Keratinocyte (primary cell): ENCODE data around the gene DNAAF2. TPM values are rescaled to one million over a fixed set of nuclear protein-coding genes. Genes with fewer than 3 reads are reported as not detected.
A peak's percentile ranks its signal among the peaks of the same experiment; 100 is the strongest.
"Not testable (repeated sequence)": the region's sequence is repeated elsewhere in the genome, so short reads cannot be mapped to it uniquely, and the experiment has no call there.

ENCODE experiments used
- DNase-seq: peaks from one replicate; pipeline ENCODE4 v3.0.0-alpha.2; 2011; ENCODE audit warnings: low read depth, missing footprints, low spot score
- FAIRE-seq: peaks from 2 replicates; lab custom pipeline; 2011; peaks lifted over from hg19 to GRCh38; lab: Jason Lieb, UNC
- H2AFZ ChIP-seq: 2 replicates; pipeline ENCODE4 v1.6.0; 2012; ENCODE audit warnings: low read length, control low read depth, inconsistent platforms; ENCODE audit not compliant: control insufficient read depth
- H3K27ac ChIP-seq: 2 replicates; pipeline ENCODE4 v1.5.1; 2011; ENCODE audit warnings: low read length; ENCODE audit not compliant: control insufficient read depth, insufficient read depth
- H3K27me3 ChIP-seq: 3 replicates; pipeline ENCODE4 v1.6.0; 2011; ENCODE audit warnings: low read length; ENCODE audit not compliant: control insufficient read depth, insufficient read depth; ENCODE audit errors: extremely low read depth
- H3K36me3 ChIP-seq, 2 experiments: 2 replicates in 1 of 2; 3 replicates in 1 of 2; pipeline ENCODE4 v1.5.1; 2011; ENCODE audit warnings: low read length in 2 of 2, mild to moderate bottlenecking in 1 of 2; ENCODE audit not compliant: control insufficient read depth in 2 of 2, insufficient read depth in 2 of 2; ENCODE audit errors: extremely low read depth in 1 of 2
- H3K4me1 ChIP-seq: 3 replicates; pipeline ENCODE4 v1.5.1; 2011; ENCODE audit warnings: low read length; ENCODE audit not compliant: control insufficient read depth, insufficient read depth; ENCODE audit errors: extremely low read depth
- H3K4me2 ChIP-seq: 3 replicates; pipeline ENCODE4 v1.6.0; 2011; ENCODE audit warnings: low read depth, low read length; ENCODE audit not compliant: control insufficient read depth, insufficient read depth; ENCODE audit errors: extremely low read depth
- H3K4me3 ChIP-seq, 3 experiments: fragments of 200-600 bp in 1 of 3; sonication (generic) in 1 of 3; 2 replicates in 2 of 3; 3 replicates in 1 of 3; pipeline ENCODE4 v1.5.1; 2011 to 2016; ENCODE audit warnings: low read length in 3 of 3, mild to moderate bottlenecking in 3 of 3, control low read depth in 2 of 3, inconsistent platforms in 1 of 3, low read depth in 1 of 3, mixed read lengths in 1 of 3, mixed run types in 1 of 3, moderate library complexity in 1 of 3; ENCODE audit not compliant: control insufficient read depth in 2 of 3, insufficient read depth in 2 of 3; ENCODE audit errors: extremely low read depth in 1 of 3
- H3K79me2 ChIP-seq: 2 replicates; pipeline ENCODE4 v1.6.0; 2012; ENCODE audit warnings: low read length; ENCODE audit not compliant: control insufficient read depth, insufficient read depth
- H3K9ac ChIP-seq: 3 replicates; pipeline ENCODE4 v1.6.0; 2011; ENCODE audit warnings: low read length; ENCODE audit not compliant: control insufficient read depth, insufficient read depth; ENCODE audit errors: extremely low read depth
- H3K9me1 ChIP-seq: 3 replicates; pipeline ENCODE4 v1.6.0; 2011; ENCODE audit warnings: low read length; ENCODE audit not compliant: control insufficient read depth, insufficient read depth; ENCODE audit errors: extremely low read depth
- H3K9me3 ChIP-seq: 2 replicates; pipeline ENCODE4 v1.5.1; 2012; ENCODE audit warnings: low read depth, low read length; ENCODE audit not compliant: control insufficient read depth
- H4K20me1 ChIP-seq: 3 replicates; pipeline ENCODE4 v1.6.0; 2011; ENCODE audit warnings: low read length; ENCODE audit not compliant: control insufficient read depth, insufficient read depth; ENCODE audit errors: extremely low read depth
- CTCF ChIP-seq, 3 experiments: IDR thresholded peaks in 1 of 3; conservative IDR thresholded peaks in 1 of 3; optimal IDR thresholded peaks in 1 of 3; 2 replicates in 2 of 3; 3 replicates in 1 of 3; pipeline versions ENCODE3 to v1.5.1; 2011; ENCODE audit warnings: low read length in 3 of 3, mild to moderate bottlenecking in 3 of 3, moderate library complexity in 2 of 3, control low read depth in 1 of 3, inconsistent platforms in 1 of 3; ENCODE audit not compliant: insufficient read depth in 2 of 3; ENCODE audit errors: extremely low read depth in 1 of 3
- EZH2 ChIP-seq: IDR thresholded peaks from one replicate; pipeline ENCODE4 v1.6.1; 2012; ENCODE audit warnings: inconsistent platforms, mild to moderate bottlenecking, low read length, moderate library complexity
- dilution Hi-C: fragments of 300-500 bp; cut with MboI; formaldehyde crosslinking; loops from one replicate; pipeline ENCODE4 v1.7.0; 2020; ENCODE audit warnings: low sequenced_read_pairs; ENCODE audit not compliant: extremely low pct_ligation_motif_present
- polyA plus RNA-seq, 5 experiments: library from polyadenylated mRNA; depleted of rRNA in 3 of 5; stranded (reverse) in 3 of 5; stranded (forward) in 1 of 5; unstranded in 1 of 5; fragments of >200 nt; gene quantifications; 1 replicate in 1 of 5; 2 replicates in 3 of 5; 3 replicates in 1 of 5; pipeline versions ENCODE4 v1.2.1 to v1.2.3, GENCODE V29; 2011 to 2012; ENCODE audit warnings: missing spikeins in 2 of 5, low read depth in 1 of 5, low replicate concordance in 1 of 5

Gene DNAAF2
- polyA plus RNA-seq, 1 donor (not counting 4 experiments of a cell fraction or from before 2014, with no cell fraction given) = 9.5 TPM

- H2AFZ ChIP-seq = peak within 1 kb of the TSS; percentile 83
- peak within 1 kb of the TSS; percentile 100 for H3K4me2 ChIP-seq
- H4K20me1 ChIP-seq = peaks cover 7% of the 10 kb centered on the region
- H3K36me3 ChIP-seq = peaks cover 2 to 9% of the 10 kb centered on the region in 2 experiments
- FAIRE-seq (peak; percentile 26), DNase-seq (peak; percentile 71)
- H3K4me3 ChIP-seq = peak within 1 kb of the TSS; percentile 77 to 100 (median 100)
- H3K9me1 ChIP-seq = no peaks in the 10 kb centered on the region
- H3K27ac ChIP-seq = peak within 1 kb of the TSS; percentile 99
- H3K9me3 ChIP-seq = no peaks in the 10 kb centered on the region
- dilution Hi-C loops = no loop called here
- H3K79me2 ChIP-seq = peaks cover 58% of the 10 kb centered on the region
- H3K27me3 ChIP-seq = no peaks in the 10 kb centered on the region
- H3K4me1 ChIP-seq = peaks cover 50% of the 10 kb centered on the region
- peak within 1 kb of the TSS; percentile 100 for H3K9ac ChIP-seq
- TF ChIP-seq CTCF (optimal IDR thresholded peaks at IDR 0.05 in 1 of 3, IDR thresholded peaks at IDR 0.05 in 1 of 3, conservative IDR thresholded peaks at IDR 0.05 in 1 of 3; ENCODE audit: extremely low read depth in 1 of 3, insufficient read depth in 2 of 3, low read length in 3 of 3) (peak in 2 of 3 experiments; percentile 7 to 53), EZH2 (no peak)
Measured at GRCh38 chr14:49620182-49621113, 14.6 kb downstream of the DNAAF2 start, which contains the start of the genes MGAT2 and RPL36AL. Gene MGAT2, plus strand, starts transcription at chr14:49620799. Its CDS starts 470 bp downstream, at chr14:49621269. Gene RPL36AL, minus strand, starts transcription at chr14:49620626. Its CDS starts 1,522 bp downstream, at chr14:49619104.

- FAIRE-seq (no peak), DNase-seq (no peak)
- Histone ChIP-seq H3K36me3 (peaks cover 2 to 9% of the 10 kb centered on the region in 2 experiments), H3K9ac (peak overlapping the region; percentile 100), H3K27ac (peak overlapping the region; percentile 99), H3K9me1 (no peaks in the 10 kb centered on the region), H4K20me1 (peaks cover 7% of the 10 kb centered on the region), H3K9me3 (no peaks in the 10 kb centered on the region), H2AFZ (no peak overlapping the region), H3K4me3 (peak overlapping the region; percentile 77 to 100 (median 100)), H3K79me2 (peaks cover 57% of the 10 kb centered on the region), H3K27me3 (no peaks in the 10 kb centered on the region), H3K4me1 (peaks cover 50% of the 10 kb centered on the region), H3K4me2 (peak overlapping the region; percentile 79)
- dilution Hi-C loops = no loop called here
- no peak for TF ChIP-seq EZH2
- no peak for TF ChIP-seq CTCF (optimal IDR thresholded peaks at IDR 0.05 in 1 of 3, IDR thresholded peaks at IDR 0.05 in 1 of 3, conservative IDR thresholded peaks at IDR 0.05 in 1 of 3; ENCODE audit: extremely low read depth in 1 of 3, insufficient read depth in 2 of 3, low read length in 3 of 3)
Measured at GRCh38 chr14:49619730-49620129, 15.3 kb downstream of the DNAAF2 start.

- H3K9me3 ChIP-seq, FAIRE-seq, dilution Hi-C loops, H4K20me1 ChIP-seq, H3K36me3 ChIP-seq, H2AFZ ChIP-seq, DNase-seq, H3K27me3 ChIP-seq, H3K9me1 ChIP-seq: not testable (repeated sequence)
- peaks cover 57% of the 10 kb centered on the region for H3K79me2 ChIP-seq
- peak overlapping the region; percentile 77 to 100 (median 100) for H3K4me3 ChIP-seq
- H3K27ac ChIP-seq = peak overlapping the region; percentile 99
- H3K4me1 ChIP-seq = peaks cover 47% of the 10 kb centered on the region
- H3K4me2 ChIP-seq = peak overlapping the region; percentile 79
- peak overlapping the region; percentile 100 for H3K9ac ChIP-seq
Measured at GRCh38 chr14:49619273-49619672, 15.8 kb downstream of the DNAAF2 start.
